ENCODE results near the gene KCNN4. TPM values are rescaled to one million over a fixed set of nuclear protein-coding genes. Genes with fewer than 3 reads are reported as not detected.

Gene KCNN4
- total RNA-seq, 2 donors from 2014 or later: not detected

- Mint-ChIP-seq H3K27me3 (ENCODE audit: insufficient read depth) (peaks cover 47% of the 10 kb centered on the region), H3K9me3 (no peaks in the 10 kb centered on the region), H3K4me3 (no peak overlapping the region), H3K36me3 (ENCODE audit: low read depth) (no peaks in the 10 kb centered on the region), H3K4me1 (no peaks in the 10 kb centered on the region), H3K27ac (no peak overlapping the region)
- 44 to 65% methylated on average over 1 of the region's 1 CpG for whole genome bisulfite sequencing, 2 experiments (ENCODE audit: insufficient coverage in 1 of 2, insufficient read length in 1 of 2)
- H3K9me3 ChIP-seq (ENCODE audit: control insufficient read depth, low read length): no peaks in the 10 kb centered on the region
- no peak overlapping the region for H3K27ac ChIP-seq (ENCODE audit: low read depth, low read length)
- no peak overlapping the region for H3K4me3 ChIP-seq (ENCODE audit: low read length)
- TF ChIP-seq, protein P1, sequence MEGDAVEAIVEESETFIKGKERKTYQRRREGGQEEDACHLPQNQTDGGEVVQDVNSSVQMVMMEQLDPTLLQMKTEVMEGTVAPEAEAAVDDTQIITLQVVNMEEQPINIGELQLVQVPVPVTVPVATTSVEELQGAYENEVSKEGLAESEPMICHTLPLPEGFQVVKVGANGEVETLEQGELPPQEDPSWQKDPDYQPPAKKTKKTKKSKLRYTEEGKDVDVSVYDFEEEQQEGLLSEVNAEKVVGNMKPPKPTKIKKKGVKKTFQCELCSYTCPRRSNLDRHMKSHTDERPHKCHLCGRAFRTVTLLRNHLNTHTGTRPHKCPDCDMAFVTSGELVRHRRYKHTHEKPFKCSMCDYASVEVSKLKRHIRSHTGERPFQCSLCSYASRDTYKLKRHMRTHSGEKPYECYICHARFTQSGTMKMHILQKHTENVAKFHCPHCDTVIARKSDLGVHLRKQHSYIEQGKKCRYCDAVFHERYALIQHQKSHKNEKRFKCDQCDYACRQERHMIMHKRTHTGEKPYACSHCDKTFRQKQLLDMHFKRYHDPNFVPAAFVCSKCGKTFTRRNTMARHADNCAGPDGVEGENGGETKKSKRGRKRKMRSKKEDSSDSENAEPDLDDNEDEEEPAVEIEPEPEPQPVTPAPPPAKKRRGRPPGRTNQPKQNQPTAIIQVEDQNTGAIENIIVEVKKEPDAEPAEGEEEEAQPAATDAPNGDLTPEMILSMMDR (conservative IDR thresholded peaks at IDR 0.05): no peak
- DNase-seq: no peak
- no peaks in the 10 kb centered on the region for H3K36me3 ChIP-seq (ENCODE audit: control insufficient read depth, insufficient read depth, low read length)
- H3K4me1 ChIP-seq (ENCODE audit: control insufficient read depth, insufficient read depth, low read length): no peaks in the 10 kb centered on the region
- no peak overlapping the region for H3K9ac ChIP-seq (ENCODE audit: extremely low read depth, low read length, poor library complexity, severe bottlenecking)
- H3K27me3 ChIP-seq (ENCODE audit: control insufficient read depth, insufficient read depth, low read length, poor library complexity, severe bottlenecking): no peaks in the 10 kb centered on the region
Observed at GRCh38 chr19:43811837-43812236, 31.1 kb upstream of the KCNN4 start.

- no peak overlapping the region for H3K27ac Mint-ChIP-seq
- no peaks in the 10 kb centered on the region for H3K9me3 Mint-ChIP-seq
- H3K4me3 Mint-ChIP-seq: no peak overlapping the region
- no peaks in the 10 kb centered on the region for H3K9me3 ChIP-seq (ENCODE audit: control insufficient read depth, low read length)
- H3K27me3 ChIP-seq (ENCODE audit: control insufficient read depth, insufficient read depth, low read length, poor library complexity, severe bottlenecking): no peaks in the 10 kb centered on the region
- no peaks in the 10 kb centered on the region for H3K4me1 Mint-ChIP-seq
- H3K36me3 Mint-ChIP-seq (ENCODE audit: low read depth): no peaks in the 10 kb centered on the region
- DNase-seq: no peak
- H3K4me3 ChIP-seq (ENCODE audit: low read length): no peak overlapping the region
- H3K4me1 ChIP-seq (ENCODE audit: control insufficient read depth, insufficient read depth, low read length): no peaks in the 10 kb centered on the region
- no peaks in the 10 kb centered on the region for H3K36me3 ChIP-seq (ENCODE audit: control insufficient read depth, insufficient read depth, low read length)
- no peak overlapping the region for H3K27ac ChIP-seq (ENCODE audit: low read depth, low read length)
- TF ChIP-seq, protein P1 (conservative IDR thresholded peaks at IDR 0.05): peak; percentile 79
- WGBS, 2 experiments (ENCODE audit: insufficient coverage in 1 of 2, insufficient read length in 1 of 2): 41 to 60% methylated on average over 4 to 7 of the region's 8 CpGs
- H3K9ac ChIP-seq (ENCODE audit: extremely low read depth, low read length, poor library complexity, severe bottlenecking): no peak overlapping the region
- H3K27me3 Mint-ChIP-seq (ENCODE audit: insufficient read depth): peaks cover 45% of the 10 kb centered on the region
Observed at GRCh38 chr19:43809762-43810696, 29.3 kb upstream of the KCNN4 start.

GRCh38 chr19:43807651-43808050 is 26.9 kb upstream of the KCNN4 start:
- DNase-seq: no peak
- TF ChIP-seq, protein P1 (conservative IDR thresholded peaks at IDR 0.05): no peak
- H3K9ac ChIP-seq (ENCODE audit: extremely low read depth, low read length, poor library complexity, severe bottlenecking): no peak overlapping the region
- no peaks in the 10 kb centered on the region for H3K36me3 Mint-ChIP-seq (ENCODE audit: low read depth)
- no peaks in the 10 kb centered on the region for H3K9me3 Mint-ChIP-seq
- no peaks in the 10 kb centered on the region for H3K4me1 ChIP-seq (ENCODE audit: control insufficient read depth, insufficient read depth, low read length)
- no peaks in the 10 kb centered on the region for H3K27me3 ChIP-seq (ENCODE audit: control insufficient read depth, insufficient read depth, low read length, poor library complexity, severe bottlenecking)
- H3K27me3 Mint-ChIP-seq (ENCODE audit: insufficient read depth): peaks cover 33% of the 10 kb centered on the region
- no peak overlapping the region for H3K4me3 Mint-ChIP-seq
- H3K4me1 Mint-ChIP-seq: no peaks in the 10 kb centered on the region
- H3K27ac ChIP-seq (ENCODE audit: low read depth, low read length): no peak overlapping the region
- no peaks in the 10 kb centered on the region for H3K9me3 ChIP-seq (ENCODE audit: control insufficient read depth, low read length)
- H3K36me3 ChIP-seq (ENCODE audit: control insufficient read depth, insufficient read depth, low read length): no peaks in the 10 kb centered on the region
- H3K4me3 ChIP-seq (ENCODE audit: low read length): no peak overlapping the region
- no peak overlapping the region for H3K27ac Mint-ChIP-seq
